OCI-LY3 (cell line): Measurements from ENCODE around the gene LNPEP.

Experiments used
- CTCF ChIP-seq: fragments of 200-600, 300-600 bp; sonication (generic); IDR thresholded peaks from 2 replicates; pipeline ENCODE4 v1.5.1; 2014; ENCODE audit warnings: antibody characterized with exemption, low read length, low read depth
- EZH2phosphoT487 ChIP-seq: fragments of 200-600 bp; shearing (Covaris generic); IDR thresholded peaks from 2 replicates; pipeline ENCODE4 v1.6.1; 2018; ENCODE audit warnings: antibody characterized with exemption, mixed run types, low read depth

- no peak for TF ChIP-seq CTCF
- TF ChIP-seq EZH2phosphoT487, result no peak
Observed at GRCh38 chr5:96957254-96958049, 21.6 kb downstream of the LNPEP start.
